ENCODE measurements around the gene PUDP.
A peak's percentile ranks its signal among the peaks of the same experiment; 100 is the strongest.
"Not testable (repeated sequence)": the region's sequence is repeated elsewhere in the genome, so short reads cannot be mapped to it uniquely, and the experiment has no call there.

The PUDP gene

DNA sequence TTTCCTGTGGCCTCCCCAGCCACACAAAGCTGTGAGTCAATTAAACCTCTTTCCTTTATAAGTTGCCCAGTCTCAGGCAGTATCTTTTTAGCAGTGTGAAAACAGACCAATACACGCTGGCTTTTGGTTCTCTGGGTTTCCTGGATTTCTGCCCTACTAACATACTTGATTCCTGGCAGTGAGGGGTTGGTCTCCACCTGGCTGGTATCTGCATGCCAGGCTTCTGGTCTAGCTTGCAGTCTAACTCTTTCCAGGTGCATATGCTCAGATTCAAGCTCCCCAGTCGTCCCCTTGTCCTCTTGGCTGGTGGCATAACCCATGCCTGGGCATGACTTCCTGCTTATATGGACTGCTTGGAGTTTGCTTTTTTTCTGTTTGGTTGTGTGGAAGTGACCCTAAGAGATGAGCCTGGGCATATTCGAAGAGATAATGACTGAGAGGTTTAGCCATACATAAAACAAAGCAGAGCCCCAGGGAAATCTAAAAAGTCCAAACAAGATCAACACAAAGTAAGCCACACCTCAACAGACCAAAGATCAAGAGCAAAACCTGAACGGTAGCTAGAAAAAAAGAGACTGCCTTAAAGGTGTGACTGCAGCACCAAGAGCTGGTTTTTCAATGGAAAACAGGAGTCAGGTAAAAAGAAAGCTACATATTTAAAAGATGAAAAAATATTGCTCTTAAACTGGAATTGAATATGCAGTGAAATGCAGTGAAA lies 102.6 kb downstream of the PUDP start:
- no peak overlapping the region for H3K4me3 ChIP-seq (ENCODE audit: control insufficient read depth, low read depth, low read length)
- no peak for DNase-seq (ENCODE audit: low read depth)
- TF ChIP-seq, protein P1, sequence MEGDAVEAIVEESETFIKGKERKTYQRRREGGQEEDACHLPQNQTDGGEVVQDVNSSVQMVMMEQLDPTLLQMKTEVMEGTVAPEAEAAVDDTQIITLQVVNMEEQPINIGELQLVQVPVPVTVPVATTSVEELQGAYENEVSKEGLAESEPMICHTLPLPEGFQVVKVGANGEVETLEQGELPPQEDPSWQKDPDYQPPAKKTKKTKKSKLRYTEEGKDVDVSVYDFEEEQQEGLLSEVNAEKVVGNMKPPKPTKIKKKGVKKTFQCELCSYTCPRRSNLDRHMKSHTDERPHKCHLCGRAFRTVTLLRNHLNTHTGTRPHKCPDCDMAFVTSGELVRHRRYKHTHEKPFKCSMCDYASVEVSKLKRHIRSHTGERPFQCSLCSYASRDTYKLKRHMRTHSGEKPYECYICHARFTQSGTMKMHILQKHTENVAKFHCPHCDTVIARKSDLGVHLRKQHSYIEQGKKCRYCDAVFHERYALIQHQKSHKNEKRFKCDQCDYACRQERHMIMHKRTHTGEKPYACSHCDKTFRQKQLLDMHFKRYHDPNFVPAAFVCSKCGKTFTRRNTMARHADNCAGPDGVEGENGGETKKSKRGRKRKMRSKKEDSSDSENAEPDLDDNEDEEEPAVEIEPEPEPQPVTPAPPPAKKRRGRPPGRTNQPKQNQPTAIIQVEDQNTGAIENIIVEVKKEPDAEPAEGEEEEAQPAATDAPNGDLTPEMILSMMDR (IDR thresholded peaks at IDR 0.05; ENCODE audit: control insufficient read depth, insufficient read depth, low read depth, low read length, missing control alignments) = no peak

- peak; percentile 48 for DNase-seq (ENCODE audit: low read depth)
Observed at GRCh38 chrX:7043796-7044433, 104.0 kb downstream of the PUDP start.

DNA sequence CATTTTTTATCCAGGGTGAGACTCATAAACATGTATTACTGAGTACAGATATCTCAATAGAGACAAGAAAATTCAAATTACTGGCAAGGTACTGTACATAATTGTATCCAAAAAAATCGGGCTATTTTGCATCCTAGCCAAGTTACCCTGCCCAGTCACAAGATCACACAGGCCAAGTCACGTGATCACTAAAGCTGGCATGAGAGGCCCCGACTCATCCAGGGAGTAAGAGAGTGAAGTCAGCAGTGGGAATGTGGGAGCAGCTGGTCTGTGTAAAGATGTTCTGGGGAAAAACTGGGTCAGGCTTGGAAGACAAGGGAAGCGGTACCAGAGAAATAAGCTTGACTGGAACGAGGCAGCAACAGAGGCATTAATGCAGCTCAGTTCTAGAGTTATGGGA lies 119.7 kb downstream of the PUDP start:
- TF ChIP-seq, protein P1 (IDR thresholded peaks at IDR 0.05; ENCODE audit: control insufficient read depth, insufficient read depth, low read depth, low read length, missing control alignments) = no peak
- DNase-seq (ENCODE audit: low read depth) = no peak
- H3K4me3 ChIP-seq (ENCODE audit: control insufficient read depth, low read depth, low read length) = no peak overlapping the region

More at GRCh38 chrX:7043796-7044433, 104.0 kb downstream of the PUDP start:
- not testable (repeated sequence) for H3K4me3 ChIP-seq (ENCODE audit: control insufficient read depth, low read depth, low read length)

DNA sequence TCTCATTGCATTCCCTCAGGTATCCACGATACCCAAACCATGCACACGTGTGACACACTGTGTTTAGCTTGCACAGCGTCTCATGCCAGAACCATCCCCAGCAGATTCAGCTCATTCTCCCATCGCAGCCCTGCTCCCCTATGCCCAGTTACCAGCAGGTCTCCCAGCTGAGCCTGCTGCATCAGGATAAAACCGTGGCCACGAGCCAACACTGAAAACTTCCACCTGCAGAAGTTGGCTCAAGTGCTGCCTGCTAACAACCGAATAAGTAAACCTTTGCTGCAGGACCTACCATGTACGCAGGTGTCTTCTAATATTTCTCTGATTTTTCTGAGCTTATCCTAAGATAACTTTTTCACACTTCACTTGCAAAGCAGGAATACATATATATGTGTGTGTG lies 120.9 kb downstream of the PUDP start:
- no peak for DNase-seq (ENCODE audit: low read depth)
- H3K4me3 ChIP-seq (ENCODE audit: control insufficient read depth, low read depth, low read length) = no peak overlapping the region
- TF ChIP-seq, protein P1 (IDR thresholded peaks at IDR 0.05; ENCODE audit: control insufficient read depth, insufficient read depth, low read depth, low read length, missing control alignments) = no peak

- DNase-seq (ENCODE audit: low read depth); H3K4me3 ChIP-seq (ENCODE audit: control insufficient read depth, low read depth, low read length): not testable (repeated sequence)
Observed at GRCh38 chrX:7026365-7026764, 121.6 kb downstream of the PUDP start.

DNA sequence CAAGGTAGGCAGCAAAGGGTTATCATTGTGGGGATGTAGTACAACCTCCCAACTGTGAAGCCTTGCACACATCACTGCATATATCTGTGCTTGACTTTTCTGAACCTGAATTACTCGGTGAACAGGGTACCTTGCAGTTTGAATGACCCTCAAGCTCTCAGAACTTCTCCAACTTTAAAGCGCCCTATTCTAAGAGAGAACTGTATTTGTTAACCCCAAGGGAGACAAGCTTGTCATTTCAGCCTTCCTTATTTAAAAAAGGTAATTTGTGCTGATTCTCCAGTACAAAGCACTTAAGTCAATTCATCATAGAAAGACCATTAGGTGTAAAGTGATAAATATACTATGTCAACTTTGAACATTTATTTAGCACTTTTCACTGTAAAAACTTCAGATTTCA lies 122.5 kb downstream of the PUDP start:
- no peak for DNase-seq (ENCODE audit: low read depth)
- no peak overlapping the region for H3K4me3 ChIP-seq (ENCODE audit: control insufficient read depth, low read depth, low read length)
- TF ChIP-seq, protein P1 (IDR thresholded peaks at IDR 0.05; ENCODE audit: control insufficient read depth, insufficient read depth, low read depth, low read length, missing control alignments) = no peak

DNA sequence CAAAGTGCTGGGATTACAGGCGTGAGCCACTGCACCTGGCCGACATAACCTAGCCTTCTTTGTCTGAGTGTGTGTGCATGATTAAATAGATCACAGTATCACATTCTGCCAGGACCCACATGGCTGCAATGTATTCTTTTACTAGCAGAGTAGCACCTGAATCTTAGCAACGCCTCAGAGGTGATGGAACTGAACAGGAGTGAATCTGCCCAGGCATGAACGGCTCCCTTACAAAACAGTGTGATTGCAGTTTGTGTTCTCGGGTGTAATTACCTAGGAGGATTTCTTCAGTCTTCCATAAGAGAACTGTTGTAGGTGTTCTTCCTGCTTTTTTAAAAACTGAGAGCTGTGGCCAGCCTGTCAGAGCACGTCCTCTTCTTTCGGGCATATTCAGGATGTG lies 123.1 kb downstream of the PUDP start:
- no peak overlapping the region for H3K4me3 ChIP-seq (ENCODE audit: control insufficient read depth, low read depth, low read length)
- TF ChIP-seq, protein P1 (IDR thresholded peaks at IDR 0.05; ENCODE audit: control insufficient read depth, insufficient read depth, low read depth, low read length, missing control alignments) = no peak
- no peak for DNase-seq (ENCODE audit: low read depth)

DNA sequence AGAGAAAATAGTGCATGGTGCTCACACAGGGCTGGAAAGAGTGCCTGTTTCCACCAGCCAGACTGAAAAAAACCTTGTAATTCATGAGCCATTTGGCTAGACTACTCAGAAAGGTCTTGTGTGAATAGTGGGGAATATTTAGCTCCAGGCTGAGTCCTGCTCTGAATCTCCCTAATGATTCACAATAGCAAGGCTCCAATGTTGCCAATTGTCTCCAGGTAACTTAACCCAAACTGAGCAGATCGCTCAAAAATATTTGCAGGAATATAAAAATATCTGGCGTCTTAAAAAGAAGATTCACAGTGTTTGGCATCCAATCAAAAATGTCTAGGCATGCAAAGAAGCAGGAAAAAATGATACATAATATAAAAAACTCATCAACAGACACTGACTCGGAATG lies 125.0 kb downstream of the PUDP start:
- DNase-seq (ENCODE audit: low read depth); H3K4me3 ChIP-seq (ENCODE audit: control insufficient read depth, low read depth, low read length): not testable (repeated sequence)
